NT2/D1 (cell line): ENCODE measurements around the gene TFPI2.

Experiments used
- SUZ12 ChIP-seq: IDR thresholded peaks from 2 replicates; pipeline ENCODE4 v1.6.1; 2011; ENCODE audit not compliant: insufficient read length, insufficient read depth; ENCODE audit errors: extremely low read depth
- YY1 ChIP-seq: IDR thresholded peaks from 2 replicates; pipeline ENCODE4 v1.6.1; 2011; ENCODE audit not compliant: insufficient read length, insufficient read depth
- ZNF274 ChIP-seq: IDR thresholded peaks from 2 replicates; pipeline ENCODE4 v1.6.1; 2011; ENCODE audit warnings: mild to moderate bottlenecking, low read depth, low read length

GRCh38 chr7:93938293-93938692 lies 47.7 kb upstream of the TFPI2 start:
- TF ChIP-seq YY1: no peak
- TF ChIP-seq SUZ12: no peak
- no peak for TF ChIP-seq ZNF274
